DND-41 (cell line): ENCODE results near the gene SLC22A16.

Source experiments
- CTCF ChIP-seq: IDR thresholded peaks from 2 replicates; pipeline ENCODE4 v1.5.1; 2012; ENCODE audit warnings: borderline replicate concordance, low read length, moderate library complexity, mild to moderate bottlenecking; ENCODE audit not compliant: poor library complexity, severe bottlenecking; ENCODE audit errors: extremely low read depth
- EZH2 ChIP-seq: IDR thresholded peaks from 3 replicates; pipeline ENCODE4 v1.6.1; 2012; ENCODE audit warnings: borderline replicate concordance, low read depth, mild to moderate bottlenecking, moderate library complexity, low read length, inconsistent platforms; ENCODE audit not compliant: severe bottlenecking

DNA sequence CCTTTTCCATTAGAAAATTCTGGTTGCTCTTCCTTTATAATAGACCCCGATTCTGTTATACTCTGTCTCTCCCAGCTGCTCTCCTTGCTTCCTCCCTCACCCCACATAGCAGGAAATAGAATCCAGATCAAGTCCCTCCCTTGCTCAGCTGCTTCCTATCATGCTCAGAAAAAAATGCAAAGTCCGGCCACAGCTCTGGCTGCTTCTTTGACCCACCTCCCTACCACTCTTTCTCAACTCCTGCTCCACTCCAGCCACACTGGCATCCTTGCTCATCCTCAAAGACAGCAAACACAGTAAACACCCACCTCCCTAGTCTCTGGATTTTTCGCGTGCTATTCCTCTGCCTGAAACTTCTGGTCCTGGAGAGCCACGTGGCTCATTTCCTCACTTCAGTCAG is 9.1 kb upstream of the SLC22A16 start:
- TF ChIP-seq CTCF (no peak), EZH2 (no peak)
